GM12874 (cell line): ENCODE results near the gene CARMIL1.

Source experiments
- CTCF ChIP-seq: IDR thresholded peaks from 2 replicates; pipeline ENCODE4 v1.5.1; 2011; ENCODE audit warnings: low read depth, mild to moderate bottlenecking, control low read depth, low read length, moderate library complexity; ENCODE audit not compliant: insufficient read depth

Gene CARMIL1

GRCh38 chr6:25468881-25469280 is 189.7 kb downstream of the CARMIL1 start:
- TF ChIP-seq CTCF, result no peak

- TF ChIP-seq CTCF, result no peak
These were observed 190.7 kb downstream of the CARMIL1 start for GRCh38 chr6:25469797-25470388.

- peak; percentile 12; the same call in 1 of the 2 replicates for TF ChIP-seq CTCF
These were observed 193.1 kb downstream of the CARMIL1 start for GRCh38 chr6:25472306-25472705.

- TF ChIP-seq CTCF, result no peak
These were observed 193.7 kb downstream of the CARMIL1 start for GRCh38 chr6:25472906-25473305.

GRCh38 chr6:25473447-25473846 is 194.3 kb downstream of the CARMIL1 start:
- no peak for TF ChIP-seq CTCF

- TF ChIP-seq CTCF, result no peak
These were observed 197.0 kb downstream of the CARMIL1 start for GRCh38 chr6:25476126-25476525.

- TF ChIP-seq CTCF, result no peak
These were observed 197.9 kb downstream of the CARMIL1 start for GRCh38 chr6:25477006-25477590.
